Parathyroid adenoma (tissue), 2 donors: Measurements from ENCODE around the gene PLRG1.

Source experiments
- H2AFZ ChIP-seq: fragments of 300-600 bp; sonication (generic); one replicate; pipeline ENCODE4 v1.7.0; 2017; ENCODE audit warnings: antibody characterized with exemption, mild to moderate bottlenecking
- H3K27ac ChIP-seq: fragments of 300-600 bp; sonication (generic); one replicate; pipeline ENCODE4 v1.7.0; 2017
- H3K27me3 ChIP-seq: fragments of 300-600 bp; sonication (generic); one replicate; pipeline ENCODE4 v1.7.0; 2017; ENCODE audit warnings: low read length; ENCODE audit not compliant: control insufficient read depth, insufficient read depth
- H3K36me3 ChIP-seq: fragments of 300-600 bp; sonication (generic); one replicate; pipeline ENCODE4 v1.7.0; 2017; ENCODE audit warnings: low read length; ENCODE audit not compliant: control insufficient read depth, insufficient read depth
- H3K4me1 ChIP-seq: fragments of 300-600 bp; sonication (generic); one replicate; pipeline ENCODE4 v1.7.0; 2017; ENCODE audit warnings: control low read depth
- H3K4me2 ChIP-seq: fragments of 300-600 bp; sonication (generic); one replicate; pipeline ENCODE4 v1.7.0; 2017; ENCODE audit warnings: low read length
- H3K4me3 ChIP-seq: fragments of 300-600 bp; sonication (generic); one replicate; pipeline ENCODE4 v1.7.0; 2017; ENCODE audit warnings: low read depth, low read length
- H3K79me2 ChIP-seq: fragments of 300-600 bp; sonication (generic); one replicate; pipeline ENCODE4 v1.7.0; 2017; ENCODE audit warnings: control low read depth
- H3K9ac ChIP-seq: fragments of 300-600 bp; sonication (generic); one replicate; pipeline ENCODE4 v1.7.0; 2017; ENCODE audit warnings: mild to moderate bottlenecking
- H3K9me3 ChIP-seq: fragments of 300-600 bp; sonication (generic); one replicate; pipeline ENCODE4 v1.7.0; 2017; ENCODE audit warnings: low read length; ENCODE audit not compliant: control insufficient read depth
- CTCF ChIP-seq: fragments of 300-600 bp; sonication (generic); IDR thresholded peaks from one replicate; pipeline ENCODE4 v1.7.0; 2017; ENCODE audit warnings: antibody characterized with exemption, mild to moderate bottlenecking
- donor health status: primary hyperparathyroidism.

Gene PLRG1

DNA sequence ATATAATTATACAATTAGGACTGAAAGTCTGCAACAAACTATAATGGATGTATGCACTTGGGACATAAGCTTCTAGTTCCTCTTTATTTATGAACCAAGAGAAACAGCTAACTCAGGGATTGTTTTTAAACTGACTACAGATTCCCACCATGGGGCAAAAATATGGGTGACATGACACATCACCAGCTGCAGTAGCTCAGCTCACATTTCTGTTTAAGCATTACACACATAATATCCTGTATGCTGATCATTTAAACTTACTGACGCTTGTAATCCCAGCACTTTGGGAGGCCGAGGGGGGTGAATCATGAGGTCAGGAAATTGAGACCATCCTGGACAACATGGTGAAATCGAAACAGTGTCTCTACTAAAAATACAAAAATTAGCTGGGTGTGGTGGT is 24.1 kb upstream of the PLRG1 start:
- Histone ChIP-seq H3K9ac (no peak overlapping the region), H3K27me3 (no peaks in the 10 kb centered on the region), H3K4me3 (no peak overlapping the region), H3K36me3 (no peaks in the 10 kb centered on the region), H3K9me3 (no peaks in the 10 kb centered on the region), H3K27ac (no peak overlapping the region), H3K79me2 (no peaks in the 10 kb centered on the region), H3K4me1 (no peaks in the 10 kb centered on the region), H2AFZ (no peak overlapping the region), H3K4me2 (no peak overlapping the region)
- no peak for TF ChIP-seq CTCF

DNA sequence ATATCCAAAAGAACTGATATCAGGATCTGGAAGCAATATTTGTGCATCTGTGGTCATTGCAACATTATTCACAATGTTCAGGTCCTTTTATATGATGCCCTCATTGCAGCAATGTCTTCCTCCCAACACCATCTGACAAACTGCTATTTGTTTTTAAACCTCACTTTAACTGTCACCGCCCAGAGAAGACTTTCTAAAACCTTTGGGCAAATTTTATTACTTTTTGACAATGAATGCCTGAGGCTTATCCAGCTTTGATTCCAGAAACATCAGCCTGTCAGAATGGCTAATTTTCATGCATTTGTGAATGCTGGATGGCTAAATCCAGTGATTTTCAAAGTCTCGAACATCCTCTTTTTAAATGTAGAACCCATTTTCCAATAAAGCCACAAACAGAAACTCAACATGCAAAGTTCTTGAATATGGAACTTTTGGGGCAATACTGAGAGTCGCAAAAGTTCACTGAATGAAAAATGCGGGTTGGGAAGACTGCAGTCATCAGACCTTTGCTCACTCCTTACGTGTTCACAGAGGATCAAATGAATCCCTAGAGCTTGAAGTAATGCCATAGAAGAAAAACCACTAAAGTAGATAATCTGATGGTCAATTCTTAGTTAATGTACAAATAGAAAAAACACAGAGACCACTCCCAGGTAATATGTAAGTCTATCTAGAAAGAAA is 23.1 kb upstream of the PLRG1 start:
- no peaks in the 10 kb centered on the region for H3K79me2 ChIP-seq
- H3K27me3 ChIP-seq, result no peaks in the 10 kb centered on the region
- H3K36me3 ChIP-seq, result no peaks in the 10 kb centered on the region
- H3K27ac ChIP-seq, result no peak overlapping the region
- H3K4me1 ChIP-seq, result no peaks in the 10 kb centered on the region
- H2AFZ ChIP-seq, result no peak overlapping the region
- no peak for TF ChIP-seq CTCF
- H3K4me3 ChIP-seq, result no peak overlapping the region
- H3K9me3 ChIP-seq, result no peaks in the 10 kb centered on the region
- H3K9ac ChIP-seq, result no peak overlapping the region
- no peak overlapping the region for H3K4me2 ChIP-seq

DNA sequence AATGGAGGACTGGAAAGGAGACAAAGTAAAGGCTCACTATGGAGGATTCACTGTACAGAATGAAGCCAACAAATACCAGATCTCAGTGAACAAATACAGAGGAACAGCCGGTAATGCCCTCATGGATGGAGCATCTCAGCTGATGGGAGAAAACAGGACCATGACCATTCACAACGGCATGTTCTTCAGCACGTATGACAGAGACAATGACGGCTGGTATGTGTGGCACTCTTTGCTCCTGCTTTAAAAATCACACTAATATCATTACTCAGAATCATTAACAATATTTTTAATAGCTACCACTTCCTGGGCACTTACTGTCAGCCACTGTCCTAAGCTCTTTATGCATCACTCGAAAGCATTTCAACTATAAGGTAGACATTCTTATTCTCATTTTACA is 19.4 kb upstream of the PLRG1 start:
- no peaks in the 10 kb centered on the region for H3K9me3 ChIP-seq
- H3K9ac ChIP-seq, result no peak overlapping the region
- no peaks in the 10 kb centered on the region for H3K79me2 ChIP-seq
- no peaks in the 10 kb centered on the region for H3K27me3 ChIP-seq
- no peak overlapping the region for H2AFZ ChIP-seq
- H3K36me3 ChIP-seq, result no peaks in the 10 kb centered on the region
- H3K27ac ChIP-seq, result no peak overlapping the region
- no peaks in the 10 kb centered on the region for H3K4me1 ChIP-seq
- TF ChIP-seq CTCF, result no peak
- H3K4me3 ChIP-seq, result no peak overlapping the region
- no peak overlapping the region for H3K4me2 ChIP-seq

GRCh38 chr4:154569028-154569427 is 18.8 kb upstream of the PLRG1 start:
- H3K9ac ChIP-seq, result no peak overlapping the region
- no peak overlapping the region for H2AFZ ChIP-seq
- H3K9me3 ChIP-seq, result no peaks in the 10 kb centered on the region
- no peaks in the 10 kb centered on the region for H3K4me1 ChIP-seq
- no peak overlapping the region for H3K4me2 ChIP-seq
- no peaks in the 10 kb centered on the region for H3K27me3 ChIP-seq
- TF ChIP-seq CTCF, result no peak
- H3K36me3 ChIP-seq, result no peaks in the 10 kb centered on the region
- H3K79me2 ChIP-seq, result no peaks in the 10 kb centered on the region
- no peak overlapping the region for H3K4me3 ChIP-seq
- H3K27ac ChIP-seq, result no peak overlapping the region

- H3K9ac ChIP-seq, result no peak overlapping the region
- TF ChIP-seq CTCF, result no peak
- no peak overlapping the region for H3K4me2 ChIP-seq
- no peak overlapping the region for H2AFZ ChIP-seq
- no peaks in the 10 kb centered on the region for H3K9me3 ChIP-seq
- H3K27ac ChIP-seq, result no peak overlapping the region
- H3K36me3 ChIP-seq, result no peaks in the 10 kb centered on the region
- no peaks in the 10 kb centered on the region for H3K27me3 ChIP-seq
- H3K79me2 ChIP-seq, result no peaks in the 10 kb centered on the region
- no peaks in the 10 kb centered on the region for H3K4me1 ChIP-seq
- no peak overlapping the region for H3K4me3 ChIP-seq
Measured at GRCh38 chr4:154566639-154567204, 16.5 kb upstream of the PLRG1 start.
